Liver (tissue), 9 donors: ENCODE data around the gene CCDC28B. TPM values are rescaled to one million over a fixed set of nuclear protein-coding genes. Genes with fewer than 3 reads are reported as not detected.

Experiments used
- DNase-seq: peaks from one replicate; pipeline ENCODE4 v3.0.0-alpha.2; 2017; ENCODE audit warnings: low spot score
- H3K27ac ChIP-seq, 2 donors: one replicate each; pipeline ENCODE4 v1.7.0; 2013; ENCODE audit warnings: inconsistent platforms in 2 of 2, low read length in 2 of 2, control low read depth in 1 of 2, low read depth in 1 of 2, mild to moderate bottlenecking in 1 of 2
- H3K27me3 ChIP-seq, 4 donors: one replicate each; pipeline versions ENCODE4 v1.6.1 to v1.7.0; 2013; ENCODE audit warnings: low read length in 3 of 4, inconsistent platforms in 1 of 4, mild to moderate bottlenecking in 1 of 4, moderate library complexity in 1 of 4; ENCODE audit not compliant: control insufficient read depth in 4 of 4, insufficient read depth in 4 of 4
- H3K36me3 ChIP-seq, 4 donors: one replicate each; pipeline versions ENCODE4 v1.6.1 to v1.7.0; 2013; ENCODE audit warnings: low read length in 3 of 4, mild to moderate bottlenecking in 3 of 4, low read depth in 1 of 4, moderate library complexity in 1 of 4; ENCODE audit not compliant: control insufficient read depth in 4 of 4, insufficient read depth in 3 of 4
- H3K4me1 ChIP-seq, 4 donors: one replicate each; pipeline versions ENCODE4 v1.6.1 to v1.7.0; 2013; ENCODE audit warnings: low read length in 3 of 4, mild to moderate bottlenecking in 3 of 4, moderate library complexity in 1 of 4; ENCODE audit not compliant: control insufficient read depth in 4 of 4, insufficient read depth in 4 of 4
- H3K4me3 ChIP-seq, 3 donors: one replicate each; pipeline versions ENCODE4 v1.6.1 to v1.7.0; 2013; ENCODE audit warnings: low read length in 3 of 3, control low read depth in 1 of 3, low read depth in 1 of 3, mild to moderate bottlenecking in 1 of 3
- H3K9ac ChIP-seq, 2 donors: one replicate each; pipeline ENCODE4 v1.7.0; 2013; ENCODE audit warnings: low read length in 2 of 2, mild to moderate bottlenecking in 2 of 2, moderate library complexity in 2 of 2, control low read depth in 1 of 2, low read depth in 1 of 2
- H3K9me3 ChIP-seq, 4 donors: one replicate each; pipeline versions ENCODE4 v1.6.1 to v1.7.0; 2013; ENCODE audit warnings: low read length in 3 of 4; ENCODE audit not compliant: control insufficient read depth in 4 of 4
- ATF3 ChIP-seq: IDR thresholded peaks from 2 replicates; pipeline ENCODE4 v1.6.1; 2016; ENCODE audit warnings: antibody characterized with exemption
- CTCF ChIP-seq: fragments of 150-350 bp; IDR thresholded peaks from 2 replicates; pipeline ENCODE4 v1.5.1; 2017; ENCODE audit warnings: improper control_type of control experiment, low read depth, low read length; ENCODE audit not compliant: missing input control
- EGR1 ChIP-seq, 2 donors: IDR thresholded peaks; 2 replicates each; pipeline ENCODE4 v1.6.1; 2016 to 2018; ENCODE audit warnings: antibody characterized with exemption in 2 of 2, low read depth in 2 of 2
- FOXA1 ChIP-seq: IDR thresholded peaks from 2 replicates; pipeline ENCODE4 v1.6.1; 2016; ENCODE audit warnings: antibody characterized with exemption
- FOXA2 ChIP-seq: IDR thresholded peaks from 2 replicates; pipeline ENCODE4 v1.6.1; 2016; ENCODE audit warnings: antibody characterized with exemption
- GABPA ChIP-seq, 2 donors: IDR thresholded peaks in 1 of 2; conservative IDR thresholded peaks in 1 of 2; 2 replicates each; pipeline ENCODE4 v1.6.1; 2016; ENCODE audit warnings: antibody characterized with exemption in 2 of 2, mild to moderate bottlenecking in 1 of 2, moderate library complexity in 1 of 2
- HNF4A ChIP-seq, 2 donors: conservative IDR thresholded peaks; 2 replicates each; pipeline ENCODE4 v1.6.1; 2016; ENCODE audit warnings: antibody characterized with exemption in 2 of 2, mild to moderate bottlenecking in 2 of 2
- HNF4G ChIP-seq: IDR thresholded peaks from 2 replicates; pipeline ENCODE4 v1.6.1; 2016; ENCODE audit warnings: antibody characterized with exemption
- JUND ChIP-seq, 2 donors: IDR thresholded peaks; 2 replicates each; pipeline ENCODE4 v1.6.1; 2016; ENCODE audit warnings: antibody characterized with exemption in 2 of 2
- MAX ChIP-seq: IDR thresholded peaks from 2 replicates; pipeline ENCODE4 v1.6.1; 2016; ENCODE audit warnings: antibody characterized with exemption
- NR2F2 ChIP-seq: IDR thresholded peaks from 2 replicates; pipeline ENCODE4 v1.6.1; 2016; ENCODE audit warnings: antibody characterized with exemption
- REST ChIP-seq: IDR thresholded peaks from 2 replicates; pipeline ENCODE4 v1.6.1; 2016; ENCODE audit warnings: antibody characterized with exemption, mild to moderate bottlenecking
- RXRA ChIP-seq, 2 donors: IDR thresholded peaks; 2 replicates each; pipeline ENCODE4 v1.6.1; 2017 to 2018; ENCODE audit warnings: antibody characterized with exemption in 2 of 2, mild to moderate bottlenecking in 1 of 2
- SP1 ChIP-seq: IDR thresholded peaks from 2 replicates; pipeline ENCODE4 v1.6.1; 2018; ENCODE audit warnings: antibody characterized with exemption, mild to moderate bottlenecking
- TAF1 ChIP-seq: conservative IDR thresholded peaks from 2 replicates; pipeline ENCODE4 v1.6.1; 2016; ENCODE audit warnings: antibody characterized with exemption, mild to moderate bottlenecking
- YY1 ChIP-seq: IDR thresholded peaks from 2 replicates; pipeline ENCODE4 v1.6.1; 2016; ENCODE audit warnings: antibody characterized with exemption, mild to moderate bottlenecking
- ZBTB33 ChIP-seq: IDR thresholded peaks from 2 replicates; pipeline ENCODE4 v1.6.1; 2016; ENCODE audit warnings: antibody characterized with exemption
- WGBS: extraction: QIAGEN DNeasy Blood & Tissue Kit; methylation state at CpG from one replicate; pipeline ENCODE4 v1.1.7; 2013; 5-methylcytosine and 5-hydroxymethylcytosine counted together
- polyA plus RNA-seq, 2 donors: library from polyadenylated mRNA; stranded (reverse) in 1 of 2; unstranded in 1 of 2; fragments of 200-250 nt in 1 of 2; fragments of >200 nt in 1 of 2; fragmentation: Nextera tagmentation in 1 of 2; extraction: Ambion mirVana in 1 of 2; gene quantifications; one replicate each; pipeline versions ENCODE4 v1.2.1 to v1.2.3, GENCODE V29; 2013 to 2015
- total RNA-seq, 2 donors: library from RNA; depleted of rRNA; stranded (reverse); fragments of >200 nt; gene quantifications; one replicate each; pipeline ENCODE4 v1.2.3, GENCODE V29; 2014
- donor health status: healthy.
- donor health status: healthy.
- donor health status: healthy.
- donor health status: healthy.
- donor health status: healthy.

CCDC28B gene
- total and polyA plus RNA-seq, 4 donors, result 0.75 to 20.6 (median 1.0) TPM

GRCh38 chr1:32151319-32151787 lies 49.0 kb upstream of the CCDC28B start:
- Histone ChIP-seq H3K9ac (no peak overlapping the region), H3K27ac (no peak overlapping the region), H3K9me3 (peaks cover 0 to 3% (median 0%) of the 10 kb centered on the region in 4 donors), H3K27me3 (no peaks in the 10 kb centered on the region), H3K4me3 (no peak overlapping the region), H3K4me1 (peaks cover 0 to 2% (median 0%) of the 10 kb centered on the region in 4 donors), H3K36me3 (peaks cover 2 to 9% (median 5%) of the 10 kb centered on the region in 4 donors)
- no peak for DNase-seq
- 78% methylated on average over 5 of the region's 5 CpGs for WGBS
- TF ChIP-seq SP1 (no peak), FOXA1 (no peak), TAF1 (no peak), NR2F2 (no peak), FOXA2 (no peak), CTCF (no peak), YY1 (no peak), RXRA (IDR thresholded peaks at IDR 0.05) (no peak), JUND (IDR thresholded peaks at IDR 0.05) (no peak), HNF4A (conservative IDR thresholded peaks at IDR 0.05) (no peak), REST (no peak), HNF4G (no peak), MAX (no peak), EGR1 (IDR thresholded peaks at IDR 0.05; ENCODE audit: low read depth in 2 of 2) (no peak), GABPA (IDR thresholded peaks at IDR 0.05 in 1 of 2, conservative IDR thresholded peaks at IDR 0.05 in 1 of 2) (no peak), ZBTB33 (no peak), ATF3 (no peak)

GRCh38 chr1:32159189-32159588 lies 41.2 kb upstream of the CCDC28B start:
- no peak overlapping the region for H3K27ac ChIP-seq
- H3K4me1 ChIP-seq, result peaks cover 0 to 13% (median 8%) of the 10 kb centered on the region in 4 donors
- H3K9me3 ChIP-seq, result no peaks in the 10 kb centered on the region
- WGBS, result 30% methylated on average over 3 of the region's 3 CpGs
- DNase-seq, result no peak
- H3K4me3 ChIP-seq, result no peak overlapping the region
- no peak overlapping the region for H3K9ac ChIP-seq
- H3K36me3 ChIP-seq, result peaks cover 8 to 59% (median 46%) of the 10 kb centered on the region in 4 donors
- H3K27me3 ChIP-seq, result no peaks in the 10 kb centered on the region
- no peak for TF ChIP-seq EGR1 (IDR thresholded peaks at IDR 0.05; ENCODE audit: low read depth in 2 of 2)
- TF ChIP-seq NR2F2, result no peak
- peak; percentile 73 for TF ChIP-seq YY1
- TF ChIP-seq JUND (IDR thresholded peaks at IDR 0.05), result no peak
- no peak for TF ChIP-seq HNF4G
- no peak for TF ChIP-seq GABPA (IDR thresholded peaks at IDR 0.05 in 1 of 2, conservative IDR thresholded peaks at IDR 0.05 in 1 of 2)
- TF ChIP-seq FOXA2, result no peak
- TF ChIP-seq TAF1, result no peak
- TF ChIP-seq MAX, result no peak
- TF ChIP-seq CTCF, result no peak
- no peak for TF ChIP-seq ATF3
- TF ChIP-seq ZBTB33, result no peak
- TF ChIP-seq RXRA (IDR thresholded peaks at IDR 0.05), result peak; percentile 44 to 67
- peak; percentile 41 for TF ChIP-seq SP1
